GM12874 (cell line): ENCODE data around the gene KCNH2.

Experiments
- CTCF ChIP-seq: IDR thresholded peaks from 2 replicates; pipeline ENCODE4 v1.5.1; 2011; ENCODE audit warnings: low read depth, mild to moderate bottlenecking, control low read depth, low read length, moderate library complexity; ENCODE audit not compliant: insufficient read depth

The KCNH2 gene

GRCh38 chr7:150927157-150927955 is 50.8 kb downstream of the KCNH2 start:
- TF ChIP-seq CTCF, result no peak

- no peak for TF ChIP-seq CTCF
Measured at GRCh38 chr7:150926066-150926465, 52.1 kb downstream of the KCNH2 start.

DNA sequence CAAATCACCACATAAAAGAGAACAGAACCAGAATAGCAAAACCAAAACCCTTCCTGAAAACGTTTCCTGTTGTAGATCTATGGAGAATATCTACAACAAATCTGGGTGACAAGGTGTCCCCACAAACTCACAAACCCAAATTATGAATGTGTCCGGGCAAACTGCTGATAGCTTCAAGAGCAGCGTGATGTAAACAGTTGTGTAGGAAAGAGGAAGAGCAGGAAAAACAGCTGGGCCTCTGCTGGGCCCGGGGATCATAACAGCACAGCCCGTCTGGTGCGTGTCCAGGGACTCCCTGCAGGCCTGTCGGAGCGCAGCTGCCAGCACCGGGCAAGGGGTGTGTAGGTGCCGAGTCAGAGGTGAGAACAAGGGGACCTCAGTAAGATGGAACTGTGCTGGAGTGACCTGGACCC is 53.7 kb downstream of the KCNH2 start:
- TF ChIP-seq CTCF, result no peak

GRCh38 chr7:150923802-150924201 is 54.3 kb downstream of the KCNH2 start:
- TF ChIP-seq CTCF, result no peak

DNA sequence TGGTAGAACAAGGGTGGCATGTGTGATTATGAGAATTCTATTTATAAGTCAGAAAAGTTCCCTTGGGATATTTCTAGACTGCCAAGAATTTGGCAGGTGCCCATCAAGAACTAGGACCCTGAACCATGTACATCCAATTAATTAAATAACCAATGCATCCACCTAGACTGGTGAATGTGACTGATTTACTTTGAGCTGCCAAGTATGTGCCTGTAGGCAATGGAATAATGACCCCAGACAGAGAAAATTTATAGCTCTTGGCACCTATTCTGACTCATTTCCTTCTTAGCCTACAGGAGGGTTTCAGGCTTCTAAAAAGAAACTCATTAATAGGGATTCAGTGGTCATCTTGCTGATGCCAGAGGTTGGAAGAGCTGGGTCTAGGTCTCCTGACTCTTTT is 54.9 kb downstream of the KCNH2 start:
- TF ChIP-seq CTCF, result no peak

DNA sequence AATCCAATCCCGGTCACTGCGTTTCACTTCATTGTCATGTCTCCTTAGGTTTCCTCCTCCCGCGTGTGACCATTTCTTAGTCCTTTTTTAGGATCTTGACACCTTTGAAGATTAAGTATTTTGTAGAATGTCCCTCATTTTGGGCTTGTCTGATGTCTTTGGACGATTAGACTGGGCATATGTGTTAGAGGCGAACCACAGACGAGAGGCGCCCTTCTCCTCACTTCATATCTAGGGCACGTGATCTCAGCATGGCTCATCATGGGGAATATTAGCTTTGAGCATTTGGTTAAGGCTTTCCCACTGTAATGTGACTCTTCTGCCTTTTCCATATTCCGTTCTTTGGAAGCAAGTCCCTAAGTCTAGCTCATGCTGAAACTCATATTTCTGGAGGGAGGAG is 59.0 kb downstream of the KCNH2 start:
- TF ChIP-seq CTCF, result no peak

DNA sequence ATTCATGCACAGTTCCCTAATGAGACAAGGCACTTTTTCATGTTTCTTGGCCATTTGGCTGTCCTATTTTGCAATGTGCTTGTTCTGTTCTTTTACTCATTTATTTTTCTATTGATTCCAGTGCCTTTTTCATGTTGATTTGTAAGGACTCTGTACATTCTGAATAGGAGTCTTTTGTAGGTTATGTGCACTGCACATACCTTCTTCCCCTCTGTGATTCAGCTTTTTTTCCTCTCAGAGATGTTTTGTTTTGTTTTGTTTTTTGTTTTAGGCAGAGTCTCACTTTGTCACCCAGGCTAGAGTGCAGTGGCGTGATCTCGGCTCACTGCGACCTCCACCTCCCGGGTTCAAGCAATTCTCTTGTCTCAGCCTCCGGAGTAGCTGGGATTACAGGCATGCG is 59.7 kb downstream of the KCNH2 start:
- TF ChIP-seq CTCF, result no peak
